Body of pancreas (tissue), 4 donors: Measurements from ENCODE around the gene MVB12B.

Experiments used
- CTCF ChIP-seq, 7 experiments: fragments of 450-650 bp in 4 of 7; fragments of 200-600 bp in 3 of 7; sonication (generic) in 3 of 7; IDR thresholded peaks; one replicate each; pipeline ENCODE4 v1.5.1; 2016 to 2019; ENCODE audit warnings: antibody characterized with exemption in 7 of 7
- POLR2A ChIP-seq, 3 donors: fragments of 450-650 bp; IDR thresholded peaks; one replicate each; pipeline ENCODE4 v1.6.1; 2016; ENCODE audit warnings: antibody characterized with exemption in 3 of 3, mild to moderate bottlenecking in 2 of 3

GRCh38 chr9:126550891-126551351 lies 224.3 kb downstream of the MVB12B start:
- TF ChIP-seq CTCF (IDR thresholded peaks at IDR 0.05), result no peak
- no peak for TF ChIP-seq POLR2A (IDR thresholded peaks at IDR 0.05)
